Gastroesophageal sphincter (tissue), 4 donors: ENCODE measurements around the gene SUDS3. TPM values are rescaled to one million over a fixed set of nuclear protein-coding genes. Genes with fewer than 3 reads are reported as not detected.

Source experiments
- ATAC-seq: fragments of 150-250 bp; one replicate; pipeline ENCODE4 v1.9.1; 2016; ENCODE audit warnings: mild to moderate bottlenecking, moderate library complexity
- H3K27ac ChIP-seq, 4 donors: fragments of 200-600 bp; sonication (generic) in 3 of 4; 1 replicate in 3 of 4; 2 replicates in 1 of 4; pipeline ENCODE4 v1.5.1; 2016 to 2019
- H3K27me3 ChIP-seq: fragments of 200-600 bp; sonication (generic); one replicate; pipeline ENCODE4 v1.5.1; 2019
- H3K36me3 ChIP-seq, 2 donors: fragments of 200-600 bp; sonication (generic); one replicate each; pipeline ENCODE4 v1.5.1; 2019; ENCODE audit warnings: control low read depth in 1 of 2
- H3K4me1 ChIP-seq, 3 donors: fragments of 200-600 bp; sonication (generic); 1 replicate in 2 of 3; 2 replicates in 1 of 3; pipeline ENCODE4 v1.5.1; 2016 to 2019; ENCODE audit warnings: control low read depth in 2 of 3
- H3K4me3 ChIP-seq, 2 donors: fragments of 200-600 bp; sonication (generic); one replicate each; pipeline ENCODE4 v1.5.1; 2019; ENCODE audit warnings: mild to moderate bottlenecking in 1 of 2, moderate library complexity in 1 of 2
- H3K9me3 ChIP-seq, 3 donors: fragments of 200-600 bp; sonication (generic); one replicate each; pipeline ENCODE4 v1.5.1; 2017 to 2019; ENCODE audit warnings: control low read depth in 2 of 3
- CTCF ChIP-seq, 4 experiments: fragments of 200-600 bp in 2 of 4; fragments of 450-650 bp in 2 of 4; sonication (generic) in 1 of 4; IDR thresholded peaks; one replicate each; pipeline ENCODE4 v1.5.1; 2017 to 2019; ENCODE audit warnings: antibody characterized with exemption in 4 of 4, mild to moderate bottlenecking in 2 of 4, moderate library complexity in 2 of 4
- EP300 ChIP-seq: sonication (generic); formaldehyde crosslinking; IDR thresholded peaks from one replicate; pipeline ENCODE4 v1.6.1; 2017; ENCODE audit warnings: antibody characterized with exemption, mild to moderate bottlenecking
- POLR2A ChIP-seq, 2 donors: fragments of 450-650 bp; IDR thresholded peaks; one replicate each; pipeline ENCODE4 v1.6.1; 2017; ENCODE audit warnings: antibody characterized with exemption in 2 of 2, mild to moderate bottlenecking in 2 of 2, moderate library complexity in 1 of 2
- POLR2AphosphoS5 ChIP-seq: sonication (generic); formaldehyde crosslinking; IDR thresholded peaks from one replicate; pipeline ENCODE4 v1.6.1; 2017; ENCODE audit warnings: antibody characterized with exemption
- WGBS, 2 donors: methylation state at CpG; one replicate each; pipeline ENCODE4 v1.1.5; 2018; ENCODE audit warnings: low coverage in 1 of 2; 5-methylcytosine and 5-hydroxymethylcytosine counted together
- total RNA-seq, 4 donors: library from RNA; depleted of rRNA; stranded (reverse); fragments of >200 nt; gene quantifications; one replicate each; pipeline ENCODE4 v1.1.0, GENCODE V29; 2016

SUDS3 gene
- total RNA-seq, 4 donors from 2014 or later = 57.2 to 65.5 (median 61.5) TPM

- H3K27ac ChIP-seq = no peak overlapping the region
- H3K4me1 ChIP-seq = no peaks in the 10 kb centered on the region
- ATAC-seq = no peak
- H3K27me3 ChIP-seq = no peaks in the 10 kb centered on the region
- no peak for TF ChIP-seq POLR2A (IDR thresholded peaks at IDR 0.05)
- no peak for TF ChIP-seq EP300
- no peak for TF ChIP-seq CTCF (IDR thresholded peaks at IDR 0.05)
- no peak for TF ChIP-seq POLR2AphosphoS5
- 76 to 85% methylated on average over 3 of the region's 3 CpGs for WGBS, 2 donors
- H3K4me3 ChIP-seq = no peak overlapping the region
- H3K9me3 ChIP-seq = no peaks in the 10 kb centered on the region
- H3K36me3 ChIP-seq = no peaks in the 10 kb centered on the region
These were observed 52.3 kb downstream of the SUDS3 start for GRCh38 chr12:118428643-118429042.

- H3K4me1 ChIP-seq = no peaks in the 10 kb centered on the region
- H3K9me3 ChIP-seq = no peaks in the 10 kb centered on the region
- no peaks in the 10 kb centered on the region for H3K27me3 ChIP-seq
- no peak for ATAC-seq
- H3K4me3 ChIP-seq = no peak overlapping the region
- H3K27ac ChIP-seq = no peak overlapping the region
- 72 to 81% methylated on average over 5 to 7 of the region's 7 CpGs for WGBS, 2 donors
- TF ChIP-seq POLR2A (IDR thresholded peaks at IDR 0.05) = no peak
- no peaks in the 10 kb centered on the region for H3K36me3 ChIP-seq
These were observed 53.5 kb downstream of the SUDS3 start for GRCh38 chr12:118429688-118430383.

GRCh38 chr12:118430516-118430915, 54.2 kb downstream of the SUDS3 start:
- TF ChIP-seq EP300 = no peak
- no peak for TF ChIP-seq POLR2AphosphoS5
- no peak for TF ChIP-seq CTCF (IDR thresholded peaks at IDR 0.05)
- TF ChIP-seq POLR2A (IDR thresholded peaks at IDR 0.05) = no peak
- no peaks in the 10 kb centered on the region for H3K4me1 ChIP-seq
- 70 to 82% methylated on average over 4 of the region's 4 CpGs for WGBS, 2 donors

GRCh38 chr12:118432812-118433545, 56.6 kb downstream of the SUDS3 start:
- 50 to 65% methylated on average over 4 to 5 of the region's 5 CpGs for WGBS, 2 donors
- H3K4me3 ChIP-seq = no peak overlapping the region
- H3K27ac ChIP-seq = no peak overlapping the region
- H3K9me3 ChIP-seq = no peaks in the 10 kb centered on the region
- no peak for TF ChIP-seq EP300
- TF ChIP-seq POLR2A (IDR thresholded peaks at IDR 0.05) = no peak
- TF ChIP-seq CTCF (IDR thresholded peaks at IDR 0.05) = no peak
- TF ChIP-seq POLR2AphosphoS5 = no peak
- H3K4me1 ChIP-seq = no peaks in the 10 kb centered on the region
- no peak for ATAC-seq
- H3K36me3 ChIP-seq = no peaks in the 10 kb centered on the region
- no peaks in the 10 kb centered on the region for H3K27me3 ChIP-seq

More at GRCh38 chr12:118430516-118430915, 54.2 kb downstream of the SUDS3 start:
- H3K27me3 ChIP-seq = no peaks in the 10 kb centered on the region
- H3K36me3 ChIP-seq = no peaks in the 10 kb centered on the region
- H3K9me3 ChIP-seq = no peaks in the 10 kb centered on the region
- no peak overlapping the region for H3K27ac ChIP-seq
- no peak overlapping the region for H3K4me3 ChIP-seq
- ATAC-seq = no peak

- TF ChIP-seq EP300 (no peak), CTCF (IDR thresholded peaks at IDR 0.05) (peak in 3 of 4 experiments; percentile 21 to 53 (median 23))
- Histone ChIP-seq H3K9me3 (no peaks in the 10 kb centered on the region), H3K4me3 (no peak overlapping the region), H3K27me3 (peaks cover 4% of the 10 kb centered on the region), H3K36me3 (no peaks in the 10 kb centered on the region), H3K4me1 (no peaks in the 10 kb centered on the region), H3K27ac (no peak overlapping the region)
- WGBS, 2 donors = 55 to 62% methylated on average over 7 to 10 of the region's 10 CpGs
- ATAC-seq = no peak
These were observed 59.8 kb downstream of the SUDS3 start for GRCh38 chr12:118436002-118436730.
